Measurements from ENCODE around the gene IL16. TPM values are rescaled to one million over a fixed set of nuclear protein-coding genes. Genes with fewer than 3 reads are reported as not detected.

IL16 gene
- total RNA-seq, 1 donor from 2014 or later: 0.79 TPM

DNA sequence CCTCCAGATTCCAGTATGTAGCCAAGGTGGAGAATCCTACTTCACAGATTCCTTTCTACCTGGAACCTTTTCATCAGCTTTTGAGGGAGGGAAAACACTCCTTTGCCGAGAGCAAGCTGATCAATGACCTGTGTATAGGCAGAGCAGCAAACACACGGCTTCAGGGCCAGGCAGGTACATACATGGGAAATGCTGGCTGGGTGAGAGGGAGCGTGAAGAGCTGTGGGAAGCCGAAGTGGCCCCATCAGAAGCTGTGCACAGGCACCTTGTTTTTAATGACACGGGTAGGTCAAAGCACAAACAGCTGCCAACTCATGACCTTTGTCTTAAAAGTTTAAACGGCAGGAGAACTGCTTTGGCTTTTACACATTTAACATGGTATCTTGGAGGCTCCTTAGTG is 101.9 kb downstream of the IL16 start:
- DNase-seq (ENCODE audit: low read depth) (no peak), FAIRE-seq (no peak)
- no peak for TF ChIP-seq CTCF (IDR thresholded peaks at IDR 0.05; ENCODE audit: insufficient read depth, low read length, severe bottlenecking)
- no peaks in the 10 kb centered on the region for H3K36me3 ChIP-seq (ENCODE audit: control insufficient read depth, insufficient read depth, low read length)
- H3K4me3 ChIP-seq (ENCODE audit: low read depth, low read length): no peak overlapping the region
- no peaks in the 10 kb centered on the region for H3K27me3 ChIP-seq (ENCODE audit: control insufficient read depth, insufficient read depth, low read length)

GRCh38 chr15:81299156-81299555 is 102.5 kb downstream of the IL16 start:
- no peaks in the 10 kb centered on the region for H3K36me3 ChIP-seq (ENCODE audit: control insufficient read depth, insufficient read depth, low read length)
- DNase-seq (ENCODE audit: low read depth) (no peak), FAIRE-seq (peak; percentile 75)
- H3K27me3 ChIP-seq (ENCODE audit: control insufficient read depth, insufficient read depth, low read length): no peaks in the 10 kb centered on the region
- H3K4me3 ChIP-seq (ENCODE audit: low read depth, low read length): no peak overlapping the region
- TF ChIP-seq CTCF (IDR thresholded peaks at IDR 0.05; ENCODE audit: insufficient read depth, low read length, severe bottlenecking): no peak

GRCh38 chr15:81299630-81300273 is 103.1 kb downstream of the IL16 start:
- no peak overlapping the region for H3K4me3 ChIP-seq (ENCODE audit: low read depth, low read length)

DNA sequence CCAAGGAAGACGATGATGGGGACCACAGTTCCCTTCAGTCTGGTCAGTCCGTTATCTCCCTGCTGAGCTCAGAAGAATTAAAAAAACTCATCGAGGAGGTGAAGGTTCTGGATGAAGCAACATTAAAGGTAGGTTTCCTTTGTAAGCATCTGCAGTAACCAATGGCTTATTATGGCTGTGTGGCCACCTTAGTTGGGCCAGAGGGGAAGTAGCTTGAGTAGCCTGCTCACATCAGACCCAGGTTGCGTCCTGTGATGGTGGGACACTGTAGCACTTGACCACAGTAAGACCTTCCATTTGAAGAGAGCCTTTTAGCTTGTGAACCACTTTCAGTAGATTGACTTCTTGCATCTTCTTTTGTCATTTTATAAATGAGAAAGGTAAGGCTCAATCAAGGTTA is 104.7 kb downstream of the IL16 start:
- no peak for FAIRE-seq
- Histone ChIP-seq H3K27me3 (ENCODE audit: control insufficient read depth, insufficient read depth, low read length) (no peaks in the 10 kb centered on the region), H3K4me3 (ENCODE audit: low read depth, low read length) (no peak overlapping the region)

More at GRCh38 chr15:81299630-81300273, 103.1 kb downstream of the IL16 start:
- no peaks in the 10 kb centered on the region for H3K36me3 ChIP-seq (ENCODE audit: control insufficient read depth, insufficient read depth, low read length)
- no peaks in the 10 kb centered on the region for H3K27me3 ChIP-seq (ENCODE audit: control insufficient read depth, insufficient read depth, low read length)
- TF ChIP-seq CTCF (IDR thresholded peaks at IDR 0.05; ENCODE audit: insufficient read depth, low read length, severe bottlenecking): no peak
- no peak for DNase-seq (ENCODE audit: low read depth)
- FAIRE-seq: no peak

DNA sequence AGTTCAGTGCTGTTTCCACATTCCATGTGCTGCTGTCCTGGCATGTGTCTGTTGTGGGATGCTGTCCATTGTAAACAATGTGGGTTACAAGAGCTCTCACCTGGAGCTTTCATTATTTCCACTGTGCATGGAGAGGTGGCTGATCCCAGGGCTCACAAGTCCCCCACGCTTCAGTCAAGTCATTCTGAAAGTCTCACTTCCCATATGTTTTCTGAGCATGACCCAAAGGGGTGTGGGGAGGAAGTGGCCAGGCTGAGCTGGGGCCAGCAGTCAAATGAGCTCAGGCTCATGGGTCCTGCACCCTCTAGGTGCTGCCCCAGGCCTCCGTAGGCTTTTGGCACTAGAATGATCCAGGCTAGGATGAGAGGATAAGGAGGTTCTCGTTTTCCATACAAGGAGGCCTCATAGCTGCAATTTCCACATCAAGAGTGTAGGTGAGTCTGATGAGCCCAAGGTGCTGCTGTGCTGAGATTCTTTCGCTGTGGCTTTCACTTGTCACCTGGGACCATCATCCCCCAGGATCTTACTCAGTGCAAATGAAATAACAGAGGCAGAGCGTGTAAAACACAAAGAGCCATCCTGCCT is 105.2 kb downstream of the IL16 start:
- DNase-seq (ENCODE audit: low read depth) (no peak), FAIRE-seq (no peak)
- no peaks in the 10 kb centered on the region for H3K27me3 ChIP-seq (ENCODE audit: control insufficient read depth, insufficient read depth, low read length)
- no peak overlapping the region for H3K4me3 ChIP-seq (ENCODE audit: low read depth, low read length)
- no peaks in the 10 kb centered on the region for H3K36me3 ChIP-seq (ENCODE audit: control insufficient read depth, insufficient read depth, low read length)
- TF ChIP-seq CTCF (IDR thresholded peaks at IDR 0.05; ENCODE audit: insufficient read depth, low read length, severe bottlenecking): no peak

More for the DNA sequence above, 104.7 kb downstream of the IL16 start:
- no peak for TF ChIP-seq CTCF (IDR thresholded peaks at IDR 0.05; ENCODE audit: insufficient read depth, low read length, severe bottlenecking)
- H3K36me3 ChIP-seq (ENCODE audit: control insufficient read depth, insufficient read depth, low read length): no peaks in the 10 kb centered on the region
- DNase-seq (ENCODE audit: low read depth): no peak

All from bronchial epithelial cell (primary cell).